NCI-H748 (cell line): ENCODE data around the gene SFTPA2.
"Not testable (repeated sequence)": the region's sequence is repeated elsewhere in the genome, so short reads cannot be mapped to it uniquely, and the experiment has no call there.

Experiments
- DNase-seq: peaks from one replicate; lab custom pipeline; 2025; ENCODE audit not compliant: unreplicated experiment; lab: John Stamatoyannopoulos, UW

Gene SFTPA2

GRCh38 chr10:79511891-79512583 lies 48.2 kb downstream of the SFTPA2 start, which contains the start of gene EIF5AL1:
TSS of gene EIF5AL1 (plus strand) at chr10:79512533. CDS start at chr10:79512650, 117 bp downstream.
- DNase-seq: peak; percentile 0

- DNase-seq: not testable (repeated sequence)
Measured at GRCh38 chr10:79509934-79510508, 50.2 kb downstream of the SFTPA2 start.

GRCh38 chr10:79509306-79509933 lies 50.8 kb downstream of the SFTPA2 start:
- DNase-seq: not testable (repeated sequence)

GRCh38 chr10:79508245-79508644 lies 52.0 kb downstream of the SFTPA2 start:
- DNase-seq: not testable (repeated sequence)

- no peak for DNase-seq
Measured at GRCh38 chr10:79507440-79508167, 52.6 kb downstream of the SFTPA2 start.
